SK-N-SH (cell line): ENCODE results near the gene GAMT. TPM values are rescaled to one million over a fixed set of nuclear protein-coding genes. Genes with fewer than 3 reads are reported as not detected.

Experiments
- CTCF ChIA-PET: fragments of 300-600, 350-600 bp; formaldehyde crosslinking; extraction: SDS; loops from one replicate; lab custom pipeline; 2021; lab: Yijun Ruan, JAX
- POLR2A ChIA-PET: fragments of 350-600 bp; sonication (Branson Sonifier 250); formaldehyde crosslinking; extraction: SDS; loops from one replicate; lab custom pipeline; 2020; ENCODE audit warnings: antibody characterized with exemption, inconsistent platforms; lab: Yijun Ruan, JAX
- DNase-seq: peaks from one replicate; pipeline ENCODE4 v3.0.0; 2012
- H2AFZ ChIP-seq: fragments of 200-600 bp; sonication (generic); 2 replicates; pipeline ENCODE4 v1.8.1; 2016; ENCODE audit warnings: antibody characterized with exemption, mild to moderate bottlenecking, low read depth
- H3F3A ChIP-seq: fragments of 200-600 bp; sonication (generic); replicated peaks from 2 replicates; pipeline ENCODE3; 2016; ENCODE audit warnings: antibody characterized with exemption, mild to moderate bottlenecking; ENCODE audit not compliant: insufficient read depth
- H3K27ac ChIP-seq, 2 experiments: fragments of 200-500 bp in 1 of 2; fragments of 200-600 bp in 1 of 2; sonication (Bioruptor generic) in 1 of 2; sonication (generic), shearing (Covaris generic) in 1 of 2; 2 replicates each; pipeline versions ENCODE4 v1.5.1 to v1.6.1; 2014 to 2016; ENCODE audit warnings: low read depth in 2 of 2, inconsistent platforms in 1 of 2, low read length in 1 of 2, mild to moderate bottlenecking in 1 of 2, mixed read lengths in 1 of 2
- H3K27me3 ChIP-seq: fragments of 200-600 bp; sonication (generic), shearing (Covaris generic); 2 replicates; pipeline ENCODE4 v1.6.1; 2016; ENCODE audit warnings: mixed run types; ENCODE audit not compliant: insufficient read depth
- H3K36me3 ChIP-seq, 2 experiments: fragments of 200-500 bp in 1 of 2; fragments of 200-600 bp in 1 of 2; sonication (Bioruptor generic) in 1 of 2; sonication (generic) in 1 of 2; replicated peaks in 1 of 2; 2 replicates each; pipeline versions ENCODE3 to v1.5.1; 2014 to 2016; ENCODE audit warnings: low read length in 1 of 2, mild to moderate bottlenecking in 1 of 2; ENCODE audit not compliant: insufficient read depth in 2 of 2, control insufficient read depth in 1 of 2
- H3K4me1 ChIP-seq, 2 experiments: fragments of 200-500 bp in 1 of 2; fragments of 200-600 bp in 1 of 2; sonication (Bioruptor generic) in 1 of 2; sonication (generic), shearing (Covaris generic) in 1 of 2; 2 replicates each; pipeline versions ENCODE4 v1.5.1 to v1.6.1; 2014 to 2016; ENCODE audit warnings: low read depth in 1 of 2, low read length in 1 of 2, mixed run types in 1 of 2; ENCODE audit not compliant: insufficient read depth in 2 of 2, control insufficient read depth in 1 of 2
- H3K4me2 ChIP-seq: fragments of 200-600 bp; sonication (generic), shearing (Covaris generic); 2 replicates; pipeline ENCODE4 v1.6.1; 2017; ENCODE audit warnings: mixed run types
- H3K4me3 ChIP-seq, 2 experiments: fragments of 200-500 bp in 1 of 2; fragments of 200-600 bp in 1 of 2; sonication (Bioruptor generic) in 1 of 2; sonication (generic), shearing (Covaris generic) in 1 of 2; 2 replicates each; pipeline versions ENCODE4 v1.5.1 to v1.8.1; 2014 to 2016; ENCODE audit warnings: low read depth in 2 of 2, inconsistent platforms in 1 of 2, low read length in 1 of 2, mild to moderate bottlenecking in 1 of 2, mixed read lengths in 1 of 2, moderate library complexity in 1 of 2
- H3K79me2 ChIP-seq: fragments of 200-600 bp; sonication (generic); 2 replicates; pipeline ENCODE4 v1.8.1; 2017; ENCODE audit warnings: mild to moderate bottlenecking; ENCODE audit not compliant: insufficient read depth
- H3K9ac ChIP-seq: fragments of 200-600 bp; sonication (generic); 2 replicates; pipeline ENCODE4 v1.6.1; 2017; ENCODE audit warnings: mixed run types
- H3K9me2 ChIP-seq: fragments of 200-600 bp; sonication (generic); 2 replicates; pipeline ENCODE4 v1.6.1; 2017; ENCODE audit warnings: mixed run types
- H3K9me3 ChIP-seq: fragments of 200-600 bp; sonication (generic); 2 replicates; pipeline ENCODE4 v1.6.1; 2017; ENCODE audit warnings: mixed run types, mild to moderate bottlenecking, moderate library complexity
- H4K20me1 ChIP-seq: fragments of 200-600 bp; sonication (generic); 2 replicates; pipeline ENCODE4 v1.6.1; 2017; ENCODE audit warnings: mild to moderate bottlenecking, mixed run types; ENCODE audit not compliant: insufficient read depth
- CHD2 ChIP-seq: fragments of 150-350 bp; IDR thresholded peaks from 2 replicates; pipeline ENCODE4 v1.6.1; 2018; ENCODE audit warnings: low read length; ENCODE audit not compliant: partially characterized antibody
- ELF1 ChIP-seq: IDR thresholded peaks from 2 replicates; pipeline ENCODE4 v1.4.0; 2012
- EP300 ChIP-seq, 2 experiments: IDR thresholded peaks; 2 replicates each; pipeline versions ENCODE4 v1.4.0 to v1.6.1; 2012; ENCODE audit warnings: borderline replicate concordance in 1 of 2, low read depth in 1 of 2, low read length in 1 of 2
- EZH2phosphoT487 ChIP-seq: fragments of 200-600 bp; sonication (generic); IDR thresholded peaks from 2 replicates; pipeline ENCODE4 v1.6.1; 2017; ENCODE audit warnings: low read depth, mixed run types, mild to moderate bottlenecking, antibody characterized with exemption, moderate library complexity, borderline replicate concordance
- FOSL2 ChIP-seq: IDR thresholded peaks from 2 replicates; pipeline ENCODE4 v1.4.0; 2012; ENCODE audit warnings: low read depth, mild to moderate bottlenecking, moderate library complexity, borderline replicate concordance
- FOXJ3 ChIP-seq: sonication (generic); formaldehyde crosslinking; IDR thresholded peaks from 2 replicates; pipeline ENCODE4 v1.5.1; 2020; ENCODE audit warnings: mild to moderate bottlenecking, missing genetic modification reagents
- FOXM1 ChIP-seq: IDR thresholded peaks from 2 replicates; pipeline ENCODE4 v1.4.0; 2012; ENCODE audit warnings: low read depth, mild to moderate bottlenecking
- GATA2 ChIP-seq: sonication (generic); formaldehyde crosslinking; IDR thresholded peaks from 2 replicates; pipeline ENCODE4 v1.5.0; 2020; ENCODE audit warnings: mild to moderate bottlenecking, missing genetic modification reagents
- IRF3 ChIP-seq: fragments of 150-350 bp; IDR thresholded peaks from 2 replicates; pipeline ENCODE4 v1.6.1; 2016; ENCODE audit warnings: mild to moderate bottlenecking, low read depth, low read length
- MAX ChIP-seq: IDR thresholded peaks from 2 replicates; pipeline ENCODE4 v1.4.0; 2012; ENCODE audit warnings: low read depth
- MEF2A ChIP-seq: IDR thresholded peaks from 2 replicates; pipeline ENCODE4 v1.4.0; 2012; ENCODE audit warnings: low read depth, borderline replicate concordance
- MXI1 ChIP-seq: IDR thresholded peaks from 2 replicates; pipeline ENCODE4 v1.6.1; 2012; ENCODE audit warnings: mild to moderate bottlenecking, low read depth, low read length, improper control_type of control experiment
- NFIC ChIP-seq: IDR thresholded peaks from 2 replicates; pipeline ENCODE4 v1.4.0; 2012; ENCODE audit warnings: borderline replicate concordance
- POLR2AphosphoS5 ChIP-seq: IDR thresholded peaks from 2 replicates; pipeline ENCODE4 v1.6.1; 2012; ENCODE audit warnings: low read depth, low read length
- RCOR1 ChIP-seq: fragments of 150-350 bp; IDR thresholded peaks from 2 replicates; pipeline ENCODE4 v1.6.1; 2017; ENCODE audit warnings: antibody characterized with exemption, low read length
- RXRA ChIP-seq: IDR thresholded peaks from 2 replicates; pipeline ENCODE4 v1.4.0; 2012; ENCODE audit warnings: low read depth, mild to moderate bottlenecking, borderline replicate concordance
- SMC3 ChIP-seq: IDR thresholded peaks from 2 replicates; pipeline ENCODE4 v1.6.1; 2012; ENCODE audit warnings: low read depth, low read length, improper control_type of control experiment
- TAF1 ChIP-seq: IDR thresholded peaks from 2 replicates; pipeline ENCODE4 v1.6.1; 2012; ENCODE audit warnings: low read depth, mild to moderate bottlenecking, low read length, moderate library complexity, borderline replicate concordance
- USF2 ChIP-seq: fragments of 150-350 bp; IDR thresholded peaks from 2 replicates; pipeline ENCODE4 v1.6.1; 2017; ENCODE audit warnings: antibody characterized with exemption, low read length, low read depth, borderline replicate concordance
- WGBS: methylation state at CpG from one replicate; pipeline ENCODE4 v1.1.6; 2017; ENCODE audit warnings: low lambda C conversion rate; 5-methylcytosine and 5-hydroxymethylcytosine counted together
- polyA plus RNA-seq, 3 experiments: library from polyadenylated mRNA; depleted of rRNA; stranded (reverse); fragments of >200 nt; gene quantifications; 2 replicates each; pipeline ENCODE4 v1.2.3, GENCODE V29; 2012
- TF ChIP-seq, protein P1 (sequence below): IDR thresholded peaks from 2 replicates; pipeline ENCODE4; 2012
- TF ChIP-seq, protein P2 (sequence below): fragments of 200-600 bp; sonication (generic); IDR thresholded peaks from 2 replicates; pipeline ENCODE4 v1.6.1; 2017; ENCODE audit warnings: antibody characterized with exemption, mild to moderate bottlenecking, moderate library complexity

GAMT gene
- polyA plus RNA-seq, 1 of the 3 experiments (the other 2 are of a cell fraction), result 85.3 TPM

GRCh38 chr19:1411255-1412191, 10.2 kb upstream of the GAMT start:
- POLR2A ChIA-PET, result interaction anchor here (0.9 kb wide), 1 partner anchor 136 kb away, joined by 3 read pairs; the partner anchor contains the start of gene FAM174C
- no peak for DNase-seq
- WGBS, result 92% methylated on average over 20 of the region's 29 CpGs
- H3K27me3 ChIP-seq, result no peaks in the 10 kb centered on the region
- H3K9me2 ChIP-seq, result no peaks in the 10 kb centered on the region
- peaks cover 79% of the 10 kb centered on the region for H4K20me1 ChIP-seq
- CTCF ChIA-PET, result interaction anchor here (2.8 kb wide), 1 partner anchor 33 kb away, joined by 13 read pairs; no protein-coding TSS in a partner anchor
- H3K9ac ChIP-seq, result no peak overlapping the region
- H3F3A ChIP-seq, result peaks cover 1% of the 10 kb centered on the region
- H3K9me3 ChIP-seq, result no peaks in the 10 kb centered on the region
- TF ChIP-seq FOXJ3 (CRISPR knock-in tag) (no peak), CHD2 (no peak), SMC3 (no peak), EZH2phosphoT487 (no peak), MEF2A (no peak)
- H3K4me1 ChIP-seq, result peaks cover 14 to 28% of the 10 kb centered on the region in 2 experiments; a peak in 3 of 4 replicates
- peaks cover 89% of the 10 kb centered on the region for H3K79me2 ChIP-seq
- no peak overlapping the region for H3K4me2 ChIP-seq
- no peak overlapping the region; a peak in 1 of 4 replicates for H3K27ac ChIP-seq
- H2AFZ ChIP-seq, result no peak overlapping the region
- peaks cover 0 to 14% of the 10 kb centered on the region in 2 experiments for H3K36me3 ChIP-seq
- H3K4me3 ChIP-seq, result no peak overlapping the region

GRCh38 chr19:1410789-1411188, 9.4 kb upstream of the GAMT start:
- Histone ChIP-seq H3K9me2 (no peaks in the 10 kb centered on the region), H3K4me3 (no peak overlapping the region), H4K20me1 (peaks cover 72% of the 10 kb centered on the region), H3K4me1 (peaks cover 10 to 29% of the 10 kb centered on the region in 2 experiments; a peak in 3 of 4 replicates), H3F3A (peaks cover 7% of the 10 kb centered on the region), H3K27ac (no peak overlapping the region), H3K27me3 (no peaks in the 10 kb centered on the region), H3K79me2 (peaks cover 81% of the 10 kb centered on the region), H3K36me3 (peaks cover 0 to 10% of the 10 kb centered on the region in 2 experiments), H3K4me2 (peak overlapping the region; percentile 99; the same call in 1 of the 2 replicates), H2AFZ (no peak overlapping the region), H3K9me3 (no peaks in the 10 kb centered on the region), H3K9ac (no peak overlapping the region)
- WGBS, result 97% methylated on average over 4 of the region's 9 CpGs
- DNase-seq, result no peak
- ChIA-PET POLR2A (no interaction called here), CTCF (interaction anchor here (1.5 to 2.8 kb wide), 2 partner anchors 34 to 131 kb away, joined by 7 to 13 read pairs; no protein-coding TSS in a partner anchor)
- TF ChIP-seq TAF1 (no peak), ELF1 (no peak), GATA2 (CRISPR knock-in tag) (no peak), MXI1 (no peak), POLR2AphosphoS5 (no peak), FOXM1 (no peak), USF2 (no peak), RCOR1 (no peak), MAX (no peak), MEF2A (no peak), EP300 (IDR thresholded peaks at IDR 0.05; ENCODE audit: borderline replicate concordance in 1 of 2, low read depth in 1 of 2, low read length in 1 of 2) (no peak), IRF3 (no peak), RXRA (no peak), SMC3 (no peak), FOSL2 (no peak), CHD2 (no peak), NFIC (no peak)
- TF ChIP-seq, protein P1, sequence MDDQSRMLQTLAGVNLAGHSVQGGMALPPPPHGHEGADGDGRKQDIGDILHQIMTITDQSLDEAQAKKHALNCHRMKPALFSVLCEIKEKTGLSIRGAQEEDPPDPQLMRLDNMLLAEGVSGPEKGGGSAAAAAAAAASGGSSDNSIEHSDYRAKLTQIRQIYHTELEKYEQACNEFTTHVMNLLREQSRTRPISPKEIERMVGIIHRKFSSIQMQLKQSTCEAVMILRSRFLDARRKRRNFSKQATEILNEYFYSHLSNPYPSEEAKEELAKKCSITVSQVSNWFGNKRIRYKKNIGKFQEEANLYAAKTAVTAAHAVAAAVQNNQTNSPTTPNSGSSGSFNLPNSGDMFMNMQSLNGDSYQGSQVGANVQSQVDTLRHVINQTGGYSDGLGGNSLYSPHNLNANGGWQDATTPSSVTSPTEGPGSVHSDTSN, result no peak
- TF ChIP-seq, protein P2, sequence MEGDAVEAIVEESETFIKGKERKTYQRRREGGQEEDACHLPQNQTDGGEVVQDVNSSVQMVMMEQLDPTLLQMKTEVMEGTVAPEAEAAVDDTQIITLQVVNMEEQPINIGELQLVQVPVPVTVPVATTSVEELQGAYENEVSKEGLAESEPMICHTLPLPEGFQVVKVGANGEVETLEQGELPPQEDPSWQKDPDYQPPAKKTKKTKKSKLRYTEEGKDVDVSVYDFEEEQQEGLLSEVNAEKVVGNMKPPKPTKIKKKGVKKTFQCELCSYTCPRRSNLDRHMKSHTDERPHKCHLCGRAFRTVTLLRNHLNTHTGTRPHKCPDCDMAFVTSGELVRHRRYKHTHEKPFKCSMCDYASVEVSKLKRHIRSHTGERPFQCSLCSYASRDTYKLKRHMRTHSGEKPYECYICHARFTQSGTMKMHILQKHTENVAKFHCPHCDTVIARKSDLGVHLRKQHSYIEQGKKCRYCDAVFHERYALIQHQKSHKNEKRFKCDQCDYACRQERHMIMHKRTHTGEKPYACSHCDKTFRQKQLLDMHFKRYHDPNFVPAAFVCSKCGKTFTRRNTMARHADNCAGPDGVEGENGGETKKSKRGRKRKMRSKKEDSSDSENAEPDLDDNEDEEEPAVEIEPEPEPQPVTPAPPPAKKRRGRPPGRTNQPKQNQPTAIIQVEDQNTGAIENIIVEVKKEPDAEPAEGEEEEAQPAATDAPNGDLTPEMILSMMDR, result no peak
